Measurements from ENCODE around the gene AUTS2. TPM values are rescaled to one million over a fixed set of nuclear protein-coding genes. Genes with fewer than 3 reads are reported as not detected.
A peak's percentile ranks its signal among the peaks of the same experiment; 100 is the strongest.

The AUTS2 gene
- total RNA-seq, 1 donor from 2014 or later = 80.6 TPM

DNA sequence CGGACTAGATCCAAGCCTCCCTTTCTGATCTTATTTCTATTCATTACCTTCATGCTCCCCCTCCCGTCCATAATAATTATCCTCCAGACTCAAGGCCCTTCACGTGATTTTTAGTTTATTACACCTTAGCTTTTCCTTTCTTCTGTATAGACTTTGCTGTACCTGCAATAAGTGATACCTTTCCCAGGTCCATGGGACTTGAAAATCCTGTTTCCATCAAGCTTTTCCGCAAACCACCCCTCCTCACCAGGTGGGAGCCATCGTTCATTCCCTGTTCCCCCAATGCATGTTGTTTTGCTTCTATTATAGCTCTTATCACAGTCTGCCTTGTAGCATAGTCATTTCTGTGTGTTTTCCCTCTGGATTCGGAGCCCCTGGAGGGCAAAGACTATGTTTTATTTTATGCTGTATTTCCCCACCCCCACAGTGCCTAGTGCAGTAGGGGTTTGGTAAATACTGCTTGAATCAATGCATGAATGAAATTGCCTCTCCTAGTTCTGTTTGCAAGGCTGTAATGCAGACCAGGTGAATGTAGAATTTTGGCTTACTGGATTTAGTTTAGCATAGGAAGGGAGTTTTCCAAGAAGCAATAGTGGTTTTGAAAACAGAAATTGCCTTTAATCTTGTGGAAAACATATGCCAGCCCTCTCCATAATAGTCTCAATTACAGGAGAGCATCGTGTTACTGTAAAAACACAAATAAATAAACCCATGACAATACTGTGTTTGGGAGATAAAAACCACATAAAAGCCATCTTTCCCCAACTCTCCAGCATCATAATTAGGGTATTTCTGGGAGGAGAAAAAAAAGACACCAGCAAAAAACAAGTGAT is 213.4 kb downstream of the AUTS2 start:
- Mint-ChIP-seq H3K9me3 (ENCODE audit: unreplicated experiment) (no peaks in the 10 kb centered on the region), H3K27me3 (ENCODE audit: unreplicated experiment) (no peaks in the 10 kb centered on the region), H3K27ac (ENCODE audit: unreplicated experiment) (no peak overlapping the region), H3K4me1 (ENCODE audit: unreplicated experiment) (peaks cover 48% of the 10 kb centered on the region), H3K4me3 (ENCODE audit: unreplicated experiment) (no peak overlapping the region), H3K36me3 (ENCODE audit: unreplicated experiment) (no peaks in the 10 kb centered on the region)
- TF ChIP-seq, protein P1, sequence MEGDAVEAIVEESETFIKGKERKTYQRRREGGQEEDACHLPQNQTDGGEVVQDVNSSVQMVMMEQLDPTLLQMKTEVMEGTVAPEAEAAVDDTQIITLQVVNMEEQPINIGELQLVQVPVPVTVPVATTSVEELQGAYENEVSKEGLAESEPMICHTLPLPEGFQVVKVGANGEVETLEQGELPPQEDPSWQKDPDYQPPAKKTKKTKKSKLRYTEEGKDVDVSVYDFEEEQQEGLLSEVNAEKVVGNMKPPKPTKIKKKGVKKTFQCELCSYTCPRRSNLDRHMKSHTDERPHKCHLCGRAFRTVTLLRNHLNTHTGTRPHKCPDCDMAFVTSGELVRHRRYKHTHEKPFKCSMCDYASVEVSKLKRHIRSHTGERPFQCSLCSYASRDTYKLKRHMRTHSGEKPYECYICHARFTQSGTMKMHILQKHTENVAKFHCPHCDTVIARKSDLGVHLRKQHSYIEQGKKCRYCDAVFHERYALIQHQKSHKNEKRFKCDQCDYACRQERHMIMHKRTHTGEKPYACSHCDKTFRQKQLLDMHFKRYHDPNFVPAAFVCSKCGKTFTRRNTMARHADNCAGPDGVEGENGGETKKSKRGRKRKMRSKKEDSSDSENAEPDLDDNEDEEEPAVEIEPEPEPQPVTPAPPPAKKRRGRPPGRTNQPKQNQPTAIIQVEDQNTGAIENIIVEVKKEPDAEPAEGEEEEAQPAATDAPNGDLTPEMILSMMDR (IDR thresholded peaks at IDR 0.05) = no peak
- DNase-seq (ENCODE audit: extremely low spot score, unreplicated experiment) = no peak

GRCh38 chr7:69812756-69813155 is 214.5 kb downstream of the AUTS2 start:
- Mint-ChIP-seq H3K36me3 (ENCODE audit: unreplicated experiment) (no peaks in the 10 kb centered on the region), H3K27ac (ENCODE audit: unreplicated experiment) (no peak overlapping the region), H3K4me3 (ENCODE audit: unreplicated experiment) (no peak overlapping the region), H3K27me3 (ENCODE audit: unreplicated experiment) (no peaks in the 10 kb centered on the region), H3K9me3 (ENCODE audit: unreplicated experiment) (no peaks in the 10 kb centered on the region), H3K4me1 (ENCODE audit: unreplicated experiment) (peaks cover 59% of the 10 kb centered on the region)
- TF ChIP-seq, protein P1 (IDR thresholded peaks at IDR 0.05) = no peak
- no peak for DNase-seq (ENCODE audit: extremely low spot score, unreplicated experiment)

GRCh38 chr7:69813637-69814240 is 215.5 kb downstream of the AUTS2 start:
- no peak for DNase-seq (ENCODE audit: extremely low spot score, unreplicated experiment)
- H3K27ac Mint-ChIP-seq (ENCODE audit: unreplicated experiment) = peak overlapping the region; percentile 68
- no peaks in the 10 kb centered on the region for H3K36me3 Mint-ChIP-seq (ENCODE audit: unreplicated experiment)
- no peak overlapping the region for H3K4me3 Mint-ChIP-seq (ENCODE audit: unreplicated experiment)
- peaks cover 67% of the 10 kb centered on the region for H3K4me1 Mint-ChIP-seq (ENCODE audit: unreplicated experiment)
- H3K27me3 Mint-ChIP-seq (ENCODE audit: unreplicated experiment) = no peaks in the 10 kb centered on the region
- TF ChIP-seq, protein P1 (IDR thresholded peaks at IDR 0.05) = no peak
- no peaks in the 10 kb centered on the region for H3K9me3 Mint-ChIP-seq (ENCODE audit: unreplicated experiment)

GRCh38 chr7:69814421-69814962 is 216.2 kb downstream of the AUTS2 start:
- TF ChIP-seq, protein P1 (IDR thresholded peaks at IDR 0.05) = no peak
- H3K27ac Mint-ChIP-seq (ENCODE audit: unreplicated experiment) = peak overlapping the region; percentile 68
- H3K9me3 Mint-ChIP-seq (ENCODE audit: unreplicated experiment) = no peaks in the 10 kb centered on the region
- no peaks in the 10 kb centered on the region for H3K36me3 Mint-ChIP-seq (ENCODE audit: unreplicated experiment)
- H3K27me3 Mint-ChIP-seq (ENCODE audit: unreplicated experiment) = no peaks in the 10 kb centered on the region
- no peak for DNase-seq (ENCODE audit: extremely low spot score, unreplicated experiment)
- H3K4me1 Mint-ChIP-seq (ENCODE audit: unreplicated experiment) = peaks cover 68% of the 10 kb centered on the region
- H3K4me3 Mint-ChIP-seq (ENCODE audit: unreplicated experiment) = no peak overlapping the region

- Mint-ChIP-seq H3K27me3 (ENCODE audit: unreplicated experiment) (no peaks in the 10 kb centered on the region), H3K4me1 (ENCODE audit: unreplicated experiment) (peaks cover 67% of the 10 kb centered on the region), H3K4me3 (ENCODE audit: unreplicated experiment) (no peak overlapping the region), H3K9me3 (ENCODE audit: unreplicated experiment) (no peaks in the 10 kb centered on the region), H3K36me3 (ENCODE audit: unreplicated experiment) (no peaks in the 10 kb centered on the region), H3K27ac (ENCODE audit: unreplicated experiment) (peak overlapping the region; percentile 83)
- DNase-seq (ENCODE audit: extremely low spot score, unreplicated experiment) = no peak
- TF ChIP-seq, protein P1 (IDR thresholded peaks at IDR 0.05) = no peak
These were observed 218.2 kb downstream of the AUTS2 start for GRCh38 chr7:69816501-69816900.
